HCEC 1CT (cell line): Measurements from ENCODE around the gene PTGR1.

Source experiments
- DNase-seq: peaks from one replicate; pipeline ENCODE4 v3.0.0-alpha.2; 2017

The PTGR1 gene

GRCh38 chr9:111531716-111532115 is 67.7 kb downstream of the PTGR1 start:
- DNase-seq = no peak

- no peak for DNase-seq
These were observed 69.7 kb downstream of the PTGR1 start for GRCh38 chr9:111529787-111530186.

- DNase-seq = no peak
These were observed 72.1 kb downstream of the PTGR1 start for GRCh38 chr9:111527347-111527746.

DNA sequence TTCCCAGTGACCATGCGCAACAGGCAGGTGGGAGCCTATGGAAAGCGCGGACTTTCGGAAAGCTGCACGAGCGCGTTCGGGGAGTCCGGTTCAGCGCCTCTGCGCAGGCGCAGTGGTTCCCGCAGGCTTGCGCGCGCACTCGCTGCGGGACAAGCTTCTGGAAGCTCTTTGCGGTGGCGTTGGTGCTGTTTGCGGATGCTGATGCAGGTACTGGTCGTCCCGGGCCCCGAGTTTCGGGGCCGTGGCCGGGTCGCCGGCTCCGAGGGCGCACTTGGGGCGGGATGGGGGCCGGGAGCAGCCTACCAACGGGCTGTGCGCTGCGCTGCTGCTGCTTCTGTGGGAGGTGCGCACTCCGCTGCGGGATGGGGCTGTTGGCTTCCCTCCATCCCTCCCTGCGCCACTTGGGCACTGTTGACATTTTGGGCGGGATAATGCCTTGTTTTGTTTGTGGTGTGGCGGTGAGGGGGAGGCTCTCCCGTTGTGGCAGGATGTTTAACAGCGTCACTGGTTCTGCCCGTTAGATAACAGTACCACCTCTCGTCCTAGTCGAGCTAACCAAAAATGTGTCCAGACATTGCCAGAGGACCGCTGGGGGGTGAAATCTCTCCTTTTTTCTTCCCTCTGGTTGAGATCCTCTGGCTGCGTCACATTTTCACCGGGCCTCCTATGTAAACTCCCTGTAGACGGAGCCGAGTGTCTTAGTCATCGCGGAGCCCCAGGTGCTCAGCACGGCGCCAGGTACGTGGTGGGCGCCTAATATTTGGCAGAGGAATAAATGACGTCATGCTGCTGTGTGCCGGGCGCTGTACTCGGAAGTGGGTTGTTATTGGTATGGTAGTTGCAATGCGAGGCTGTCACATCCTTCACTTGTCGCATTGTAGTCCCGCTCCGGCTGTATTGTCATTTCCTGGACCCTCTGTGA is 74.1 kb downstream of the PTGR1 start, which contains the start of gene ZNF483:
Gene ZNF483, plus strand, starts transcription at position 124 of the 922 bp plus-strand sequence. CDS start 2,217 bp downstream, outside the sequence.
- no peak for DNase-seq

DNA sequence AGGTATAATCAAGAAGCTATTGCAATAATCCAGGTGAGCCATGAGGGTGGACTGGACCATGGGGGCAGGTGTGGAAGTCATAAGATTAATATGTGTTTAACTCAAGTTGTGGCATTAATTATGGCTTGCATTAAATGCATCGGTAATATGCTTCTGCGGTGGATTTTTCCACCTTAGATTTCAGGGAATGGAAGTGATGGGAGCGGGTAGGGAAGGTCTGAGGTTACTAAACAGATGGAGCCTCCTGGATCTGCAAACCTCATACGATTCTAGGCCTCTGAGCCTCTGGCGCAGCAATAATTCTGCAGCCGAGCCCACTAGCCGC is 74.8 kb downstream of the PTGR1 start:
- DNase-seq = no peak

- no peak for DNase-seq
These were observed 83.4 kb downstream of the PTGR1 start for GRCh38 chr9:111516061-111516465.

DNA sequence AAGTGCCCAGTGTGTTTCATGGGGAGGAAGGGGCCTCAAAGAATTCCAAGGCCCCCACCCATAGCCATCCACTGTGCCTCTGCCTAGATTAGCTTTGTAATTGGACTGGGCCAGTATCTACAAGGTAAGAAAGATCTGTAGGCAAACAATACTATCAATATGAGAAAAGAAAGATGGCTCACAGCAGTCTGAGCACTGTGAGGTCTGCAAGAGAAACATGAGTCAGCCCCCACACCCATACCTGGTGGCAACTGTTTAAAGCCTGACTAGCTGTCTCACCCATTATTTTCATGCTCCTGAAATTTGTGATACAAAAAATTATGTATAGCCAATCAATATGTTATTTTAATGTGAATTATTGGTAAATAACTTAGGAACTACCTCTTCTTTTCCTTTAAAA is 84.5 kb downstream of the PTGR1 start:
- no peak for DNase-seq
